GM12875 (cell line): ENCODE results near the gene KIRREL1.

ENCODE experiments used
- H3K4me3 ChIP-seq: one replicate; pipeline ENCODE4 v1.5.1; 2011; ENCODE audit warnings: low read depth, low read length, control low read depth
- CTCF ChIP-seq: IDR thresholded peaks from 2 replicates; pipeline ENCODE4 v1.5.1; 2011; ENCODE audit warnings: low read depth, mild to moderate bottlenecking, control low read depth, inconsistent platforms, low read length, moderate library complexity, borderline replicate concordance; ENCODE audit not compliant: insufficient read depth

The KIRREL1 gene

GRCh38 chr1:158016651-158017335 is 23.3 kb downstream of the KIRREL1 start:
- no peak overlapping the region for H3K4me3 ChIP-seq
- no peak for TF ChIP-seq CTCF

GRCh38 chr1:158017800-158018595 is 24.6 kb downstream of the KIRREL1 start:
- no peak for TF ChIP-seq CTCF
- no peak overlapping the region for H3K4me3 ChIP-seq

DNA sequence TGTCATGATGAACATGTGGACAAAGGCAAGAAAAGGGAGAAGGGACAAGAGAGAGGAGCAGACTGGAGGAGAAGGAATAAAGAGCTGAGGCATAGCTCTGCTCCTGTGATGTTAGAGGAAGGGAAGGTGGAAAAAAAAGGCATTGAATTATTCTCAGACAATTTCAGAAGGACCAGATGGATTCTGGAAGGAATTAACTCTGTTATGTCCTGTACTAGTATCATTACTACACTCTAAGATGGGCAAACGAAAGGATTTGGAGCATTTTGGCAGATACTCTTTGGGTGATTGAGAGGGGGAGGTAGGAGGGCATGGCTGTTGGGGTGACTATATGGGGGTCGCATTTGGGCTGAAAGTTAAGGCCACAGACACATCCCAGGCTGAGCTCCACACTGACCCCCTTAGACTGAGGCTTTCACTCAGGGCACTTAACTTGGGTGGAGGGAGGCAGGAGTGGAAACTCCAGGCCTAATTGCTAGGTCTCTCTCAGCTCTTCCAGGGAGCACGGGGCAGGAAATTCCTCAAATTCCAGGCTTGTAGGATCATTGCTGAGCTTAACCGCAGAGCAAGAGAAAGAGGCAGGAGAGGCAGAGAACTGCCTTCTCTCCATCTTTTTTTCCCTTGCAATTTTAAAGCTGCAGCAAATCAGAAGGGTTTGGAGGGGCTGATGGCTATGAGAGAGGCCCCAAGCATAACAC is 25.9 kb downstream of the KIRREL1 start:
- H3K4me3 ChIP-seq = no peak overlapping the region
- no peak for TF ChIP-seq CTCF

DNA sequence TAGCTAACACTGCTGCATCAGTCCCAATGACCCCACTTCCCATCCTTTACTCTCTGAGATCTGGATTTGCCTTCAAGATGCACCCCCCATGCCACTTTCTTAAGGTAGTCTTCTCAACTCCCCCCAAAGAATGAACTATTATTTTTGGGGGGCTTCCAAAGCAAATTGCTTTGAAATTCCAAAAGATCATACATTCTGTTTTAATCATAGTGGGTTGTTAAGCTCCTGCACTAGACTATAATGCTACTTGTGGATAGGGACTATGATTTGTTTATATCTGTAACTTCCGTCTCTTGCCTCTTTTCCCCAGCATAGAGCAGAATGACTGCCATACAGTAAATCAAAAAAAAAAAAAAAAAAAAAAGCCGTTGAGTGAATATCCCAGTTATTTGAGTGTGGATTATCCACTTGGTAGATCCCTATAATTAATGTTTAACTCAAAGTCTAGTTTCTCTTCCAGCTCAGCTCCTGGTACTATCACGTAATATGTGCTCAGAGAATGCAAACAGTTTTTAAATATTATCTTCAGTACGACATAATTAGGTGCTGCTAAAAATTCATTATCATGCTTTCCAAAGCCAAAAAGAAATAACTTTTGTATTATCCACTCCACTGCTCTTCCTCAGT is 26.9 kb downstream of the KIRREL1 start:
- TF ChIP-seq CTCF = no peak
- no peak overlapping the region for H3K4me3 ChIP-seq

DNA sequence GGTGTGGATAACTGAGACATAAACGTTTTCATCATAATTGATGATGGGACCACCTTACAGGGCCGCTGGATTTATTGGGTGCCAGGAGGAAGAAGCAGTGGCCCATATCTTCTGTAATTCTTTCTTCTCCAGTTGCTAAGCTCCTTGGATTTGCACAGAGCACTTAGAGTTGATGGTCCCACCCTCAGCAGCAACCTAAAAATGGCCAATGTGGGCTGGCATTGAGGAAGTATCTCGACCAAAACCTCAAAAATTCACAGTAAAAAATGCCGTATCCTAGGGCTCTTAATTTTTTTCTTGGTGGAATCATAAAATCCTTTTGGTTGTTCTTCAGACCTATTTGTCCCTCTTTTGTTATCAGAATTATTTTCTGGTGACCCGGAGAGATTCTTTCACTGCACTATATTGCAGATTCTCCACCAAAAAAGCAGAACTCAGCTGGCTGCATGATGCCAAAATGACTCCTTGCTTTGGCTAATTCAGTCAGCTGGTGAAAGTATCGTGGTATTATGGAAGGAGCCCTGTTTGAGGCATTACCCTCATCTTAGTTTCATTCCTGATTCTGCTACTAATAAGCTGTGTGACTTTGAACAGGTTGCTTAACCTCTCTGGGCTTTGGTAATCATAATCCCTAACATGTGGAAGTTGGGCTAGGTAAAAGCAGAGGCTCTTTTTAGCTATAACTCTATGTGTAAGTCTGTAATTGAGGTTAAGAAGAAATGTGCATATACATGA is 27.6 kb downstream of the KIRREL1 start:
- no peak overlapping the region for H3K4me3 ChIP-seq
- no peak for TF ChIP-seq CTCF

- H3K4me3 ChIP-seq = no peak overlapping the region
- no peak for TF ChIP-seq CTCF
These were observed 28.3 kb downstream of the KIRREL1 start for GRCh38 chr1:158021721-158022120.
